ENCODE data around the gene DNAH12. TPM values are rescaled to one million over a fixed set of nuclear protein-coding genes. Genes with fewer than 3 reads are reported as not detected.

The DNAH12 gene
- total RNA-seq, 1 donor from 2014 or later = 1.2 TPM

DNA sequence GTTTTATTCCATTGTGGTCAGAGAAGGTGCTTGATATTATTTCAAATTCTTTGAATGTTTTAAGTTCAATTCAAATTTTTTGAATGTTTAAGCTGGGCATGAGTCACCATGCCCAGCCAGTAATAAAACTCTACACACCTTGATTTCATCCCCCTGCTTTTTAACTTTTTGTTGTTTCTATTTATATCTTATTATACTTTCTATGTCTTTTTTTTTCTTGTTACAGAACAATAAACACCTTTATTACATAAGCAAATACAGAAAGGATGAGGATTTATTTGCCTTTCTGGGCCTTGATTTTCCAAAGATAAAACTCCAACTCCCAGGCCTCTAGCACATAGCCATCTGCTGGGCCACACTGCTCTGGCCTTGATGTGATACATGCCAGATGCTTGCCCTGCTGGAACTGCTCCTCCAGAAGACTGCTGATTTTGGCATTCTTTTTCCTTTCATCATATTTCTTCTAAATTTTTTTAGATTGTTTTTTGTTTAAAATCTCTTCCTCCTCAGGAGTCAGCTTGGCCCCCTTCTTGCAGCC lies 14.0 kb downstream of the DNAH12 start:
- Mint-ChIP-seq H3K4me3 (ENCODE audit: low read depth) (no peak overlapping the region), H3K4me1 (ENCODE audit: low read depth) (peaks cover 1% of the 10 kb centered on the region), H3K9me3 (ENCODE audit: low read depth) (peaks cover 8% of the 10 kb centered on the region), H3K36me3 (ENCODE audit: insufficient read depth) (no peaks in the 10 kb centered on the region), H3K27me3 (no peaks in the 10 kb centered on the region), H3K27ac (no peak overlapping the region)
- DNase-seq (ENCODE audit: low spot score, unreplicated experiment) = no peak
- TF ChIP-seq, protein P1, sequence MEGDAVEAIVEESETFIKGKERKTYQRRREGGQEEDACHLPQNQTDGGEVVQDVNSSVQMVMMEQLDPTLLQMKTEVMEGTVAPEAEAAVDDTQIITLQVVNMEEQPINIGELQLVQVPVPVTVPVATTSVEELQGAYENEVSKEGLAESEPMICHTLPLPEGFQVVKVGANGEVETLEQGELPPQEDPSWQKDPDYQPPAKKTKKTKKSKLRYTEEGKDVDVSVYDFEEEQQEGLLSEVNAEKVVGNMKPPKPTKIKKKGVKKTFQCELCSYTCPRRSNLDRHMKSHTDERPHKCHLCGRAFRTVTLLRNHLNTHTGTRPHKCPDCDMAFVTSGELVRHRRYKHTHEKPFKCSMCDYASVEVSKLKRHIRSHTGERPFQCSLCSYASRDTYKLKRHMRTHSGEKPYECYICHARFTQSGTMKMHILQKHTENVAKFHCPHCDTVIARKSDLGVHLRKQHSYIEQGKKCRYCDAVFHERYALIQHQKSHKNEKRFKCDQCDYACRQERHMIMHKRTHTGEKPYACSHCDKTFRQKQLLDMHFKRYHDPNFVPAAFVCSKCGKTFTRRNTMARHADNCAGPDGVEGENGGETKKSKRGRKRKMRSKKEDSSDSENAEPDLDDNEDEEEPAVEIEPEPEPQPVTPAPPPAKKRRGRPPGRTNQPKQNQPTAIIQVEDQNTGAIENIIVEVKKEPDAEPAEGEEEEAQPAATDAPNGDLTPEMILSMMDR (IDR thresholded peaks at IDR 0.05; ENCODE audit: unreplicated experiment) = no peak

- Mint-ChIP-seq H3K4me1 (ENCODE audit: low read depth) (peaks cover 5% of the 10 kb centered on the region), H3K27me3 (peaks cover 4% of the 10 kb centered on the region), H3K36me3 (ENCODE audit: insufficient read depth) (no peaks in the 10 kb centered on the region), H3K27ac (no peak overlapping the region), H3K9me3 (ENCODE audit: low read depth) (no peaks in the 10 kb centered on the region), H3K4me3 (ENCODE audit: low read depth) (no peak overlapping the region)
- no peak for DNase-seq (ENCODE audit: low spot score, unreplicated experiment)
- TF ChIP-seq, protein P1 (IDR thresholded peaks at IDR 0.05; ENCODE audit: unreplicated experiment) = no peak
Measured at GRCh38 chr3:57518276-57518915, 25.7 kb downstream of the DNAH12 start.

- H3K27ac Mint-ChIP-seq = no peak overlapping the region
- no peak overlapping the region for H3K4me3 Mint-ChIP-seq (ENCODE audit: low read depth)
- DNase-seq (ENCODE audit: low spot score, unreplicated experiment) = no peak
- H3K9me3 Mint-ChIP-seq (ENCODE audit: low read depth) = no peaks in the 10 kb centered on the region
- peaks cover 4% of the 10 kb centered on the region for H3K4me1 Mint-ChIP-seq (ENCODE audit: low read depth)
- no peaks in the 10 kb centered on the region for H3K27me3 Mint-ChIP-seq
- TF ChIP-seq, protein P1 (IDR thresholded peaks at IDR 0.05; ENCODE audit: unreplicated experiment) = no peak
- H3K36me3 Mint-ChIP-seq (ENCODE audit: insufficient read depth) = no peaks in the 10 kb centered on the region
Measured at GRCh38 chr3:57512166-57512565, 32.0 kb downstream of the DNAH12 start.

- Mint-ChIP-seq H3K27me3 (no peaks in the 10 kb centered on the region), H3K4me3 (ENCODE audit: low read depth) (no peak overlapping the region), H3K27ac (no peak overlapping the region), H3K9me3 (ENCODE audit: low read depth) (no peaks in the 10 kb centered on the region), H3K4me1 (ENCODE audit: low read depth) (peaks cover 5% of the 10 kb centered on the region), H3K36me3 (ENCODE audit: insufficient read depth) (no peaks in the 10 kb centered on the region)
- no peak for DNase-seq (ENCODE audit: low spot score, unreplicated experiment)
- TF ChIP-seq, protein P1 (IDR thresholded peaks at IDR 0.05; ENCODE audit: unreplicated experiment) = no peak
Measured at GRCh38 chr3:57505901-57506300, 38.2 kb downstream of the DNAH12 start.

DNA sequence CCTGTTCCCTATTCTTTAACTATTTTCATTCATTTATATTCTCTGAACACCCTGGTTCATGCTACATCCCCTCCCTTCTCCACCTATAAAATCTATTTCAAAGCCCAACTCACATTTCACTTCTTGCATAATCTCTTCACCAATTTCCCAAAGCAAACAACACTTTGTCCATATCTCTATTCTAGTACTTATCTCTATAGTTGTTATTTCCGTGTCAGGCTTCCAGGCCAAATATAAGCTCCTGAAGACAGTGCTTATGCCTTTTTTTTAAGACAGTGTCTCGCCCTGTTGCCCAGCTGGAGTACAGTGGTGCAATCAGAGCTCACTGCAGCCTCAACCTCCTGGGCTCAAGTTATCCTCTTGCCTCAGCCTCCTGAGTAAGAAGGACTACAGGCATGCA lies 43.6 kb downstream of the DNAH12 start:
- no peaks in the 10 kb centered on the region for H3K36me3 Mint-ChIP-seq (ENCODE audit: insufficient read depth)
- H3K27ac Mint-ChIP-seq = no peak overlapping the region
- peaks cover 7% of the 10 kb centered on the region for H3K4me1 Mint-ChIP-seq (ENCODE audit: low read depth)
- H3K4me3 Mint-ChIP-seq (ENCODE audit: low read depth) = no peak overlapping the region
- H3K9me3 Mint-ChIP-seq (ENCODE audit: low read depth) = no peaks in the 10 kb centered on the region
- TF ChIP-seq, protein P1 (IDR thresholded peaks at IDR 0.05; ENCODE audit: unreplicated experiment) = no peak
- no peaks in the 10 kb centered on the region for H3K27me3 Mint-ChIP-seq
- no peak for DNase-seq (ENCODE audit: low spot score, unreplicated experiment)

Measured in progenitor cell of endocrine pancreas (in vitro differentiated cells).